ENCODE data around the gene WNT7B.

WNT7B gene

GRCh38 chr22:45968751-45969413, 8.1 kb downstream of the WNT7B start:
- no peak for DNase-seq
- Mint-ChIP-seq H3K27ac (no peak overlapping the region), H3K27me3 (ENCODE audit: low read depth, poor library complexity) (peaks cover 93% of the 10 kb centered on the region), H3K9me3 (no peaks in the 10 kb centered on the region), H3K4me1 (peaks cover 14% of the 10 kb centered on the region), H3K4me3 (no peak overlapping the region), H3K36me3 (ENCODE audit: low read depth) (no peaks in the 10 kb centered on the region)
- no peak for TF ChIP-seq CTCF (IDR thresholded peaks at IDR 0.05)

GRCh38 chr22:45968003-45968650, 8.8 kb downstream of the WNT7B start:
- Mint-ChIP-seq H3K4me3 (no peak overlapping the region), H3K9me3 (no peaks in the 10 kb centered on the region), H3K4me1 (peaks cover 14% of the 10 kb centered on the region), H3K27ac (no peak overlapping the region), H3K27me3 (ENCODE audit: low read depth, poor library complexity) (peaks cover 88% of the 10 kb centered on the region), H3K36me3 (ENCODE audit: low read depth) (no peaks in the 10 kb centered on the region)
- no peak for DNase-seq
- TF ChIP-seq CTCF (IDR thresholded peaks at IDR 0.05), result no peak

GRCh38 chr22:45966895-45967365, 10.0 kb downstream of the WNT7B start:
- peaks cover 14% of the 10 kb centered on the region for H3K4me1 Mint-ChIP-seq
- TF ChIP-seq CTCF (IDR thresholded peaks at IDR 0.05), result no peak
- H3K27me3 Mint-ChIP-seq (ENCODE audit: low read depth, poor library complexity), result peaks cover 77% of the 10 kb centered on the region
- no peaks in the 10 kb centered on the region for H3K36me3 Mint-ChIP-seq (ENCODE audit: low read depth)
- H3K9me3 Mint-ChIP-seq, result no peaks in the 10 kb centered on the region
- no peak overlapping the region for H3K27ac Mint-ChIP-seq
- no peak for DNase-seq
- no peak overlapping the region for H3K4me3 Mint-ChIP-seq

GRCh38 chr22:45966320-45966894, 10.6 kb downstream of the WNT7B start:
- Mint-ChIP-seq H3K36me3 (ENCODE audit: low read depth) (no peaks in the 10 kb centered on the region), H3K27me3 (ENCODE audit: low read depth, poor library complexity) (peaks cover 71% of the 10 kb centered on the region), H3K4me3 (no peak overlapping the region), H3K27ac (no peak overlapping the region), H3K9me3 (no peaks in the 10 kb centered on the region), H3K4me1 (peaks cover 14% of the 10 kb centered on the region)
- TF ChIP-seq CTCF (IDR thresholded peaks at IDR 0.05), result no peak
- DNase-seq, result no peak

GRCh38 chr22:45965563-45965962, 11.4 kb downstream of the WNT7B start:
- H3K27ac Mint-ChIP-seq, result no peak overlapping the region
- no peak for TF ChIP-seq CTCF (IDR thresholded peaks at IDR 0.05)
- peaks cover 63% of the 10 kb centered on the region for H3K27me3 Mint-ChIP-seq (ENCODE audit: low read depth, poor library complexity)
- H3K9me3 Mint-ChIP-seq, result no peaks in the 10 kb centered on the region
- no peak for DNase-seq
- peaks cover 8% of the 10 kb centered on the region for H3K4me1 Mint-ChIP-seq
- H3K4me3 Mint-ChIP-seq, result no peak overlapping the region
- no peaks in the 10 kb centered on the region for H3K36me3 Mint-ChIP-seq (ENCODE audit: low read depth)

All from nephron progenitor cell (in vitro differentiated cells).